WTC11 (cell line): ENCODE results near the gene PPFIBP2. TPM values are rescaled to one million over a fixed set of nuclear protein-coding genes. Genes with fewer than 3 reads are reported as not detected.

Experiments used
- ATAC-seq: fragments of 200-7000 bp; cut with Tn5 transposase; 2 replicates; pipeline ENCODE4 v1.10.0; 2021; ENCODE audit warnings: mild to moderate bottlenecking, moderate library complexity
- CTCF ChIA-PET: fragments of 300-600 bp; sonication (Branson Sonifier 250); formaldehyde crosslinking; loops from one replicate; lab custom pipeline; 2021; ENCODE audit warnings: antibody characterized with exemption; lab: Charles Lee
- POLR2A ChIA-PET: fragments of 350-600 bp; sonication (Branson Sonifier 250); formaldehyde crosslinking; loops from one replicate; lab custom pipeline; 2021; ENCODE audit warnings: antibody characterized with exemption; lab: Charles Lee
- DNase-seq: peaks from one replicate; pipeline ENCODE4 v3.0.0; 2021; ENCODE audit warnings: low spot score
- H3K27ac Mint-ChIP-seq: 2 replicates; pipeline ENCODE4 v1.8.0; 2021; ENCODE audit warnings: mixed read lengths
- H3K27me3 Mint-ChIP-seq: 2 replicates; pipeline ENCODE4 v1.8.0; 2021; ENCODE audit warnings: low read depth, mild to moderate bottlenecking, moderate library complexity, mixed read lengths
- H3K36me3 Mint-ChIP-seq: 2 replicates; pipeline ENCODE4 v1.8.0; 2021; ENCODE audit warnings: mixed read lengths
- H3K4me1 Mint-ChIP-seq: 2 replicates; pipeline ENCODE4 v1.8.0; 2022; ENCODE audit warnings: mixed read lengths
- H3K4me3 Mint-ChIP-seq: 2 replicates; pipeline ENCODE4 v1.8.0; 2021; ENCODE audit warnings: mild to moderate bottlenecking, moderate library complexity, mixed read lengths
- H3K9me3 Mint-ChIP-seq: 2 replicates; pipeline ENCODE4 v1.8.0; 2021; ENCODE audit warnings: mixed read lengths
- CDX4 ChIP-seq: fragments of 250-450 bp; sonication (Bioruptor Pico); IDR thresholded peaks from 2 replicates; pipeline ENCODE4 v1.9.0; 2021; ENCODE audit warnings: moderate library complexity, mild to moderate bottlenecking, inconsistent platforms, borderline replicate concordance
- CTCF ChIP-seq: fragments of 200-600 bp; IDR thresholded peaks from 2 replicates; pipeline ENCODE4 v1.8.0; 2022; ENCODE audit warnings: antibody characterized with exemption
- E2F5 ChIP-seq: sonication (generic); formaldehyde crosslinking; IDR thresholded peaks from 2 replicates; pipeline ENCODE4 v1.8.1; 2022; ENCODE audit warnings: mild to moderate bottlenecking, moderate library complexity, missing genetic modification reagents
- ELF4 ChIP-seq: sonication (generic); formaldehyde crosslinking; IDR thresholded peaks from 2 replicates; pipeline ENCODE4 v1.8.1; 2022; ENCODE audit warnings: low read depth, mild to moderate bottlenecking, moderate library complexity, missing genetic modification reagents
- ESRRA ChIP-seq: sonication (generic); formaldehyde crosslinking; IDR thresholded peaks from 2 replicates; pipeline ENCODE4 v1.8.1; 2022; ENCODE audit warnings: mild to moderate bottlenecking, missing genetic modification reagents, borderline replicate concordance
- FOXJ3 ChIP-seq: sonication (generic); formaldehyde crosslinking; IDR thresholded peaks from 2 replicates; pipeline ENCODE4 v1.9.0; 2021; ENCODE audit warnings: missing genetic modification reagents, mild to moderate bottlenecking, borderline replicate concordance
- JUN ChIP-seq: sonication (generic); formaldehyde crosslinking; IDR thresholded peaks from 2 replicates; pipeline ENCODE4 v1.8.0; 2023; ENCODE audit warnings: mild to moderate bottlenecking, missing genetic modification reagents
- MLX ChIP-seq: sonication (generic); formaldehyde crosslinking; IDR thresholded peaks from 2 replicates; pipeline ENCODE4 v1.8.1; 2023; ENCODE audit warnings: mild to moderate bottlenecking, missing genetic modification reagents, moderate library complexity
- MXD4 ChIP-seq: fragments of 250-450 bp; sonication (Bioruptor Pico); IDR thresholded peaks from 2 replicates; pipeline ENCODE4 v1.8.0; 2021; ENCODE audit warnings: mild to moderate bottlenecking, moderate library complexity, borderline replicate concordance
- MYBL2 ChIP-seq: sonication (generic); formaldehyde crosslinking; IDR thresholded peaks from 2 replicates; pipeline ENCODE4 v1.8.1; 2023; ENCODE audit warnings: mild to moderate bottlenecking, moderate library complexity, missing genetic modification reagents
- NFYB ChIP-seq: sonication (generic); formaldehyde crosslinking; conservative IDR thresholded peaks from 2 replicates; pipeline ENCODE4 v1.8.0; 2022; ENCODE audit warnings: low read depth, missing genetic modification reagents
- NR2C2 ChIP-seq: sonication (generic); formaldehyde crosslinking; IDR thresholded peaks from 2 replicates; pipeline ENCODE4 v1.8.0; 2022; ENCODE audit warnings: mild to moderate bottlenecking, missing genetic modification reagents
- OVOL2 ChIP-seq: fragments of 250-450 bp; sonication (Bioruptor Pico); IDR thresholded peaks from 2 replicates; pipeline ENCODE4 v1.9.0; 2021; ENCODE audit warnings: mild to moderate bottlenecking, borderline replicate concordance
- PRDM15 ChIP-seq: sonication (generic); formaldehyde crosslinking; IDR thresholded peaks from 2 replicates; pipeline ENCODE4 v1.8.0; 2022; ENCODE audit warnings: missing genetic modification reagents
- TP53 ChIP-seq: sonication (generic); formaldehyde crosslinking; IDR thresholded peaks from 2 replicates; pipeline ENCODE4 v1.8.1; 2023; ENCODE audit warnings: mild to moderate bottlenecking, missing genetic modification reagents
- USF1 ChIP-seq: sonication (generic); formaldehyde crosslinking; IDR thresholded peaks from 2 replicates; pipeline ENCODE4 v1.8.0; 2022; ENCODE audit warnings: mild to moderate bottlenecking, missing genetic modification reagents
- ZNF423 ChIP-seq: fragments of 250-450 bp; sonication (Bioruptor Pico); IDR thresholded peaks from 2 replicates; pipeline ENCODE4 v2.1.2; 2022; ENCODE audit warnings: mild to moderate bottlenecking, moderate library complexity
- total RNA-seq: library from RNA; stranded (reverse); gene quantifications from 3 replicates; pipeline ENCODE4 v1.2.3, GENCODE V29; 2021
- TF ChIP-seq, protein P1 (sequence below): sonication (generic); formaldehyde crosslinking; IDR thresholded peaks from 2 replicates; pipeline ENCODE4 v1.8.0; 2022; ENCODE audit warnings: mild to moderate bottlenecking, missing genetic modification reagents
- TF ChIP-seq, protein P2 (sequence below): sonication (generic); formaldehyde crosslinking; IDR thresholded peaks from 2 replicates; pipeline ENCODE4 v1.8.0; 2023; ENCODE audit warnings: missing genetic modification reagents
- TF ChIP-seq, protein P3 (sequence below): sonication (generic); formaldehyde crosslinking; IDR thresholded peaks from 2 replicates; pipeline ENCODE4 v1.8.1; 2022; ENCODE audit warnings: mild to moderate bottlenecking, missing genetic modification reagents, moderate library complexity, borderline replicate concordance

PPFIBP2 gene
- total RNA-seq, 1 experiment from 2014 or later: 21.4 TPM

DNA sequence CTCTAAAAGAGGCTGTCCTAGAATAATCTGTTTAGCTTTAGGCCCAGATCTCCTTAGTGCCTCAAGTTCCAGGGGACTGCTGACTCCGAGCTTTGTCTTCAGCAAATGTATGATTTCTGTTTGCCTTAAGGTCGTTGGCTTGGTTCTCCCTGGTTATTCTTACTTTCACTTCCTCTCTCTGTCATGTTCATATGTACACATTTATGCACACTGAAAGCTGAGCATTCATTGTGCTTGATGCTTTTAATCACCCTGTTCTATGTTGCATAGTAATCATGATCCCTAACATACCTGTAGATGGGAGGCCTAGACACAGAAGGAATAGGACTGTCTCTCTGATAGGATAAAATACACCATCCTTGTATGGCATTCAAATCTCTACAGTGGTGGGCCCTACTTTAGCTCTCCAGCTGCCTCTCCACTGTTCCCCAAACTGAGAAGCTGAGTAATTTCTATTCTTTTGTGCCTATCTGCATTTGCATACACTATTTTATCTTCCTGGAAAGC is 7.2 kb downstream of the PPFIBP2 start (continued):
- TF ChIP-seq ELF4 (CRISPR knock-in tag): no peak
- TF ChIP-seq, protein P1, sequence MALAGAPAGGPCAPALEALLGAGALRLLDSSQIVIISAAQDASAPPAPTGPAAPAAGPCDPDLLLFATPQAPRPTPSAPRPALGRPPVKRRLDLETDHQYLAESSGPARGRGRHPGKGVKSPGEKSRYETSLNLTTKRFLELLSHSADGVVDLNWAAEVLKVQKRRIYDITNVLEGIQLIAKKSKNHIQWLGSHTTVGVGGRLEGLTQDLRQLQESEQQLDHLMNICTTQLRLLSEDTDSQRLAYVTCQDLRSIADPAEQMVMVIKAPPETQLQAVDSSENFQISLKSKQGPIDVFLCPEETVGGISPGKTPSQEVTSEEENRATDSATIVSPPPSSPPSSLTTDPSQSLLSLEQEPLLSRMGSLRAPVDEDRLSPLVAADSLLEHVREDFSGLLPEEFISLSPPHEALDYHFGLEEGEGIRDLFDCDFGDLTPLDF: no peak
- TF ChIP-seq, all 79 proteins: peak for 0

GRCh38 chr11:7522121-7522520 is 8.3 kb downstream of the PPFIBP2 start:
- H3K36me3 Mint-ChIP-seq: no peaks in the 10 kb centered on the region
- POLR2A ChIA-PET: no interaction called here
- H3K27ac Mint-ChIP-seq: no peak overlapping the region
- no peak overlapping the region for H3K4me3 Mint-ChIP-seq
- no peaks in the 10 kb centered on the region; the same call in 1 of the 2 replicates for H3K9me3 Mint-ChIP-seq
- CTCF ChIA-PET: interaction anchor here (0.7 to 1.8 kb wide), 3 partner anchors 27 to 135 kb away, joined by 3 to 5 read pairs (median 3); no protein-coding TSS in a partner anchor
- DNase-seq (no peak), ATAC-seq (no peak)
- H3K4me1 Mint-ChIP-seq: no peaks in the 10 kb centered on the region
- peaks cover 4% of the 10 kb centered on the region for H3K27me3 Mint-ChIP-seq
- TF ChIP-seq NR2C2 (CRISPR knock-in tag): no peak
- no peak for TF ChIP-seq FOXJ3
- no peak for TF ChIP-seq MLX (CRISPR knock-in tag)
- no peak for TF ChIP-seq CDX4
- no peak for TF ChIP-seq E2F5
- no peak for TF ChIP-seq PRDM15 (CRISPR knock-in tag)
- no peak for TF ChIP-seq NFYB (CRISPR knock-in tag)
- no peak for TF ChIP-seq TP53 (CRISPR knock-in tag)

DNA sequence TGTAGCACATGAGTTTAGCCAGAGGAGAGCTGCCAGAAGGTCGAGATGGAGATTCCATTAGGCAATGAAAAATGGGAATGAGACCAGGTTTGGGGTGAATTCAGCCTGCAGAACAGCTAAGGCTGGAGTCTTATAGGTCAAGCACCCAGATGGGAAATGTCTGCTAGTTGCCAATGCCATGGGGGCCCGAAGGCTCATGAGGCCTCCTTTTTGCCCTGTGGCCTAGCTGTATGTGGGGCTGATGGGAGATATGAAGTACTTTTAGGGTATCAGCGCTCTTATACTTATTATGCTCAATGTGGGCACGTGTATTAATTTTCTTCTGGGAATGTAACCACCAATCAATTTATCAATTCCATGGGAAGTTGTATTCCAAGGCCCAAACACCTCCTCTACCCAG is 8.7 kb downstream of the PPFIBP2 start:
- Mint-ChIP-seq H3K4me1 (peaks cover under 1% of the 10 kb centered on the region; the same call in 1 of the 2 replicates), H3K36me3 (no peaks in the 10 kb centered on the region), H3K9me3 (no peaks in the 10 kb centered on the region; the same call in 1 of the 2 replicates), H3K4me3 (no peak overlapping the region), H3K27ac (no peak overlapping the region), H3K27me3 (peaks cover 4% of the 10 kb centered on the region)
- ChIA-PET POLR2A (no interaction called here), CTCF (no interaction called here)
- no peak for ATAC-seq
- no peak for DNase-seq
- no peak for TF ChIP-seq ESRRA (CRISPR knock-in tag)
- no peak for TF ChIP-seq MYBL2 (CRISPR knock-in tag)
- TF ChIP-seq OVOL2 (CRISPR knock-in tag): no peak
- TF ChIP-seq ZNF423: no peak
- TF ChIP-seq, protein P1: no peak
- no peak for TF ChIP-seq JUN (CRISPR knock-in tag)
- no peak for TF ChIP-seq CTCF
- no peak for TF ChIP-seq MXD4 (CRISPR knock-in tag)
- no peak for TF ChIP-seq USF1 (CRISPR knock-in tag)
- TF ChIP-seq, protein P2, sequence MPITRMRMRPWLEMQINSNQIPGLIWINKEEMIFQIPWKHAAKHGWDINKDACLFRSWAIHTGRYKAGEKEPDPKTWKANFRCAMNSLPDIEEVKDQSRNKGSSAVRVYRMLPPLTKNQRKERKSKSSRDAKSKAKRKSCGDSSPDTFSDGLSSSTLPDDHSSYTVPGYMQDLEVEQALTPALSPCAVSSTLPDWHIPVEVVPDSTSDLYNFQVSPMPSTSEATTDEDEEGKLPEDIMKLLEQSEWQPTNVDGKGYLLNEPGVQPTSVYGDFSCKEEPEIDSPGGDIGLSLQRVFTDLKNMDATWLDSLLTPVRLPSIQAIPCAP (CRISPR knock-in tag): no peak
- TF ChIP-seq, protein P3, sequence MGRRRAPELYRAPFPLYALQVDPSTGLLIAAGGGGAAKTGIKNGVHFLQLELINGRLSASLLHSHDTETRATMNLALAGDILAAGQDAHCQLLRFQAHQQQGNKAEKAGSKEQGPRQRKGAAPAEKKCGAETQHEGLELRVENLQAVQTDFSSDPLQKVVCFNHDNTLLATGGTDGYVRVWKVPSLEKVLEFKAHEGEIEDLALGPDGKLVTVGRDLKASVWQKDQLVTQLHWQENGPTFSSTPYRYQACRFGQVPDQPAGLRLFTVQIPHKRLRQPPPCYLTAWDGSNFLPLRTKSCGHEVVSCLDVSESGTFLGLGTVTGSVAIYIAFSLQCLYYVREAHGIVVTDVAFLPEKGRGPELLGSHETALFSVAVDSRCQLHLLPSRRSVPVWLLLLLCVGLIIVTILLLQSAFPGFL (CRISPR knock-in tag): no peak
